SK-N-SH treated with all-trans-retinoic acid at 6 μM for 48 hours (cell line): ENCODE results near the gene ZBTB5.

Experiments
- ARNTL ChIP-seq: fragments of 450-650 bp; formaldehyde crosslinking; IDR thresholded peaks from 2 replicates; pipeline ENCODE4 v1.5.0; 2020; ENCODE audit warnings: low read depth, mild to moderate bottlenecking, moderate library complexity, borderline replicate concordance
- ZC3H10 ChIP-seq: fragments of 250-450 bp; sonication (Bioruptor Pico); IDR thresholded peaks from 2 replicates; pipeline ENCODE4 v1.5.1; 2021; ENCODE audit warnings: mild to moderate bottlenecking, moderate library complexity
- ZFP3 ChIP-seq: fragments of 250-450 bp; sonication (Bioruptor Pico); IDR thresholded peaks from 2 replicates; pipeline ENCODE4 v1.5.0; 2020; ENCODE audit warnings: mild to moderate bottlenecking, moderate library complexity
- ZNF565 ChIP-seq: fragments of 450-650 bp; formaldehyde crosslinking; conservative IDR thresholded peaks from 2 replicates; pipeline ENCODE4 v1.5.0; 2020; ENCODE audit warnings: low read depth, mild to moderate bottlenecking, moderate library complexity

- no peak for TF ChIP-seq ZFP3 (CRISPR knock-in tag)
- TF ChIP-seq ZNF565: no peak
- no peak for TF ChIP-seq ARNTL (CRISPR knock-in tag)
- no peak for TF ChIP-seq ZC3H10 (CRISPR knock-in tag)
These were observed 11.7 kb upstream of the ZBTB5 start for GRCh38 chr9:37476930-37477329.
